Measurements from ENCODE around the gene HS1BP3. TPM values are rescaled to one million over a fixed set of nuclear protein-coding genes. Genes with fewer than 3 reads are reported as not detected.

Gene HS1BP3
- total and polyA plus RNA-seq, 2 of the 13 experiments (the other 11 are each of a cell fraction or from before 2014, with no cell fraction given), result 15.2 to 22.0 TPM

GRCh38 chr2:20634507-20635112 lies 16.3 kb downstream of the HS1BP3 start:
- POLR2A ChIA-PET, result interaction anchor here (0.7 to 3.7 kb wide), 26 partner anchors 9 to 238 kb away, joined by 3 to 84 read pairs (median 9); partner anchors contain the start of gene RHOB
- 94% methylated on average over 9 of the region's 9 CpGs for WGBS (ENCODE audit: low lambda C conversion rate)
- CTCF ChIA-PET (ENCODE audit: low intra/inter-chr PET ratio, low total read pairs), result interaction anchor here (1.2 to 4.4 kb wide), 8 partner anchors 34 to 238 kb away, joined by 4 to 51 read pairs (median 12); no protein-coding TSS in a partner anchor
- Histone ChIP-seq H3K27me3 (ENCODE audit: control insufficient read depth in 1 of 2, insufficient read depth in 2 of 2, low read length in 2 of 2) (no peaks in the 10 kb centered on the region), H3K4me3 (replicated peaks in 1 of 3; ENCODE audit: insufficient read depth in 1 of 3, low read depth in 2 of 3, low read length in 3 of 3) (no peak overlapping the region), H3K4me2 (ENCODE audit: low read depth, low read length) (no peak overlapping the region), H3K9me3 (ENCODE audit: low read length) (no peaks in the 10 kb centered on the region), H3K27ac (ENCODE audit: extremely low read length, insufficient read depth, low read length) (peak overlapping the region; percentile 1), H2AFZ (ENCODE audit: low read length) (no peak overlapping the region), H3K36me3 (replicated peaks in 1 of 2; ENCODE audit: control insufficient read depth in 1 of 2, insufficient read depth in 2 of 2, low read length in 2 of 2) (no peaks in the 10 kb centered on the region; a peak in 1 of 5 replicates), H4K20me1 (ENCODE audit: insufficient read depth, low read length) (no peaks in the 10 kb centered on the region), H3K79me2 (ENCODE audit: insufficient read depth, low read length) (no peaks in the 10 kb centered on the region), H3K9ac (ENCODE audit: insufficient read depth, low read depth, low read length) (peak overlapping the region; percentile 34), H3K4me1 (ENCODE audit: insufficient read depth, low read length) (peaks cover 57% of the 10 kb centered on the region)
- intact Hi-C loops (cut with micrococcal nuclease; ENCODE audit: unreplicated experiment), result loop anchor here (1.0 to 5.0 kb wide), 6 partner anchors 34 to 223 kb away; no protein-coding TSS in a partner anchor
- no peak for TF ChIP-seq NPAS2 (CRISPR knock-in tag; IDR thresholded peaks at IDR 0.05; ENCODE audit: borderline replicate concordance)
- TF ChIP-seq LCORL (IDR thresholded peaks at IDR 0.05), result peak; percentile 85
- no peak for TF ChIP-seq LCORL (CRISPR knock-in tag; IDR thresholded peaks at IDR 0.05)
- in situ Hi-C loops (cut with HindIII; ENCODE audit: extremely low pct_ligation_motif_present, low pct_unique_long_range_greater_than_20kb), result loop anchor here (5.0 kb wide), 1 partner anchor 187 kb away; the partner anchor contains the start of gene RHOB
- no peak for DNase-seq (ENCODE audit: low spot score)
- no TSS peak for BruUV-seq (replicated peaks)
- FAIRE-seq, result no peak
- ATAC-seq, result no peak

DNA sequence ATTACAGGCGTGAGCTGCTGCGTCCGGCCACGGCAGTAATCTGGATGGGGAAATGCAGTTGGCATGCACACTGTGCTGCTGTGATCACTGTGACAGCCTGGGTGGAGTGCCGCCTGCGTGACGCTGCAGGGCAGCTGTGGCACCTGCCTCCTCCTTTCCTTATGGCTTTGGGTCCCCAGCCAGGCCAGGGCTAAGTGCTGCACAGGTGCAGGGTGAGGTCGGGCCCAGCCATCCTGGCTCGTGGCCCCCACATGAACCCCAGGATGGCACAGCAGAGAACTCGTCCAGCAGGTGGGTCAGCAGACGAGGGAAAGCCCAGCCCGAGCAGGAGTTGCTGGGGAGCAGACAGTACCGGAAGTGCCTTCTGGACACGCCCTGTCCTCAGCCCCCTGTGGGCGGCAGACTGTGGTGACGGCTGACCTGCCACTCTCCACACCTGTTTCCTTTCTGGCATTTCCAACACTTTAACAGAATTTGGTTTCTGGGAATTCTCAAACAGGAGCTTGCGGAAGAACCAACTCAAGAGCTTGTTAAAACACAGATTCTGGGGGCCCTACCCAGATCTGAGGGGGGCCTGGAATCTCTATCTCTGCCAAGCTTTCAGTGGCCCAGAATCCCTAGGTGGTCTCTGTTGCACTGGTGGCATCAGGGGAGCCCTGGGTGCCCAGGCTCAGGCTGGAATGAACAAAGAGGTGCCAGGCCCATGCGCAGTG lies 16.9 kb downstream of the HS1BP3 start:
- intact Hi-C loops (cut with micrococcal nuclease; ENCODE audit: unreplicated experiment), result loop anchor here (2.0 kb wide), 2 partner anchors 41 to 55 kb away; no protein-coding TSS in a partner anchor
- CTCF ChIA-PET (ENCODE audit: low intra/inter-chr PET ratio, low total read pairs), result interaction anchor here (1.9 to 4.4 kb wide), 5 partner anchors 33 to 223 kb away, joined by 4 to 51 read pairs (median 18); no protein-coding TSS in a partner anchor
- H3K27ac ChIP-seq (ENCODE audit: extremely low read length, insufficient read depth, low read length), result peak overlapping the region; percentile 3
- no TSS peak for BruUV-seq (replicated peaks)
- no peak overlapping the region for H3K4me2 ChIP-seq (ENCODE audit: low read depth, low read length)
- ATAC-seq (no peak), DNase-seq (ENCODE audit: low spot score) (no peak), FAIRE-seq (no peak)
- H3K79me2 ChIP-seq (ENCODE audit: insufficient read depth, low read length), result no peaks in the 10 kb centered on the region
- WGBS (ENCODE audit: low lambda C conversion rate), result 96% methylated on average over 17 of the region's 18 CpGs
- H3K4me1 ChIP-seq (ENCODE audit: insufficient read depth, low read length), result peaks cover 57% of the 10 kb centered on the region
- H3K4me3 ChIP-seq (replicated peaks in 1 of 3; ENCODE audit: insufficient read depth in 1 of 3, low read depth in 2 of 3, low read length in 3 of 3), result no peak overlapping the region
- H3K9me3 ChIP-seq (ENCODE audit: low read length), result no peaks in the 10 kb centered on the region
- POLR2A ChIA-PET, result interaction anchor here (1.0 to 3.7 kb wide), 24 partner anchors 9 to 223 kb away, joined by 3 to 84 read pairs (median 10); partner anchors contain the start of gene RHOB
- in situ Hi-C loops (cut with HindIII; ENCODE audit: extremely low pct_ligation_motif_present, low pct_unique_long_range_greater_than_20kb), result no loop called here
- H3K27me3 ChIP-seq (ENCODE audit: control insufficient read depth in 1 of 2, insufficient read depth in 2 of 2, low read length in 2 of 2), result no peaks in the 10 kb centered on the region
- H2AFZ ChIP-seq (ENCODE audit: low read length), result no peak overlapping the region
- H3K9ac ChIP-seq (ENCODE audit: insufficient read depth, low read depth, low read length), result peak overlapping the region; percentile 19
- H4K20me1 ChIP-seq (ENCODE audit: insufficient read depth, low read length), result no peaks in the 10 kb centered on the region
- H3K36me3 ChIP-seq (replicated peaks in 1 of 2; ENCODE audit: control insufficient read depth in 1 of 2, insufficient read depth in 2 of 2, low read length in 2 of 2), result peaks cover 0 to 1% of the 10 kb centered on the region in 2 experiments; a peak in 1 of 5 replicates
- TF ChIP-seq ZNF292 (CRISPR knock-in tag; IDR thresholded peaks at IDR 0.05; ENCODE audit: borderline replicate concordance, low read depth) (no peak), FOSL1 (CRISPR knock-in tag; IDR thresholded peaks at IDR 0.05; ENCODE audit: borderline replicate concordance) (no peak), MLXIP (CRISPR knock-in tag; IDR thresholded peaks at IDR 0.05; ENCODE audit: borderline replicate concordance) (no peak), MBNL3 (CRISPR knock-in tag; conservative IDR thresholded peaks at IDR 0.05) (no peak), ZNF556 (CRISPR knock-in tag; IDR thresholded peaks at IDR 0.05; ENCODE audit: borderline replicate concordance) (no peak), AGO2 (optimal IDR thresholded peaks at IDR 0.05; ENCODE audit: low read depth, low read length) (peak; percentile 30)
- TF ChIP-seq, protein P1, sequence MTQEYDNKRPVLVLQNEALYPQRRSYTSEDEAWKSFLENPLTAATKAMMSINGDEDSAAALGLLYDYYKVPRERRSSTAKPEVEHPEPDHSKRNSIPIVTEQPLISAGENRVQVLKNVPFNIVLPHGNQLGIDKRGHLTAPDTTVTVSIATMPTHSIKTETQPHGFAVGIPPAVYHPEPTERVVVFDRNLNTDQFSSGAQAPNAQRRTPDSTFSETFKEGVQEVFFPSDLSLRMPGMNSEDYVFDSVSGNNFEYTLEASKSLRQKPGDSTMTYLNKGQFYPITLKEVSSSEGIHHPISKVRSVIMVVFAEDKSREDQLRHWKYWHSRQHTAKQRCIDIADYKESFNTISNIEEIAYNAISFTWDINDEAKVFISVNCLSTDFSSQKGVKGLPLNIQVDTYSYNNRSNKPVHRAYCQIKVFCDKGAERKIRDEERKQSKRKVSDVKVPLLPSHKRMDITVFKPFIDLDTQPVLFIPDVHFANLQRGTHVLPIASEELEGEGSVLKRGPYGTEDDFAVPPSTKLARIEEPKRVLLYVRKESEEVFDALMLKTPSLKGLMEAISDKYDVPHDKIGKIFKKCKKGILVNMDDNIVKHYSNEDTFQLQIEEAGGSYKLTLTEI (CRISPR knock-in tag; conservative IDR thresholded peaks at IDR 0.05), result no peak

All from HepG2 (cell line).